Kidney (tissue), 14 donors: ENCODE data around the gene CLIP1. TPM values are rescaled to one million over a fixed set of nuclear protein-coding genes. Genes with fewer than 3 reads are reported as not detected.

Source experiments
- DNase-seq, 5 donors: peaks; one replicate each; pipeline ENCODE4 v3.0.0-alpha.2; 2013 to 2020
- FAIRE-seq: peaks from 2 replicates; lab custom pipeline; 2012; peaks lifted over from hg19 to GRCh38; lab: Jason Lieb, UNC
- H3K27ac ChIP-seq, 2 donors: one replicate each; pipeline ENCODE4 v1.7.0; 2013; ENCODE audit warnings: low read depth in 2 of 2, low read length in 2 of 2, inconsistent platforms in 1 of 2
- H3K27me3 ChIP-seq: one replicate; pipeline ENCODE4 v1.7.1; 2013; ENCODE audit warnings: low read length, inconsistent platforms; ENCODE audit not compliant: control insufficient read depth, insufficient read depth
- H3K36me3 ChIP-seq, 3 donors: one replicate each; pipeline versions ENCODE4 v1.7.0 to v1.7.1; 2013; ENCODE audit warnings: low read length in 3 of 3, control low read depth in 1 of 3, inconsistent platforms in 1 of 3; ENCODE audit not compliant: insufficient read depth in 3 of 3, control insufficient read depth in 2 of 3
- H3K4me1 ChIP-seq, 3 donors: one replicate each; pipeline versions ENCODE4 v1.7.0 to v1.7.1; 2013; ENCODE audit warnings: low read length in 3 of 3, inconsistent platforms in 1 of 3, low read depth in 1 of 3; ENCODE audit not compliant: control insufficient read depth in 2 of 3, insufficient read depth in 2 of 3
- H3K4me3 ChIP-seq, 3 donors: one replicate each; pipeline versions ENCODE4 v1.7.0 to v1.8.1; 2013; ENCODE audit warnings: low read length in 3 of 3, control low read depth in 1 of 3, inconsistent platforms in 1 of 3
- H3K9ac ChIP-seq, 3 donors: one replicate each; pipeline versions ENCODE4 v1.7.0 to v1.7.1; 2013; ENCODE audit warnings: low read length in 3 of 3, control low read depth in 1 of 3, inconsistent platforms in 1 of 3
- H3K9me3 ChIP-seq, 3 donors: one replicate each; pipeline versions ENCODE4 v1.7.0 to v1.7.1; 2013; ENCODE audit warnings: low read length in 3 of 3, control low read depth in 1 of 3, inconsistent platforms in 1 of 3; ENCODE audit not compliant: control insufficient read depth in 2 of 3, insufficient read depth in 1 of 3
- CTCF ChIP-seq: IDR thresholded peaks from 3 replicates; pipeline ENCODE4 v1.5.1; 2012; ENCODE audit warnings: mild to moderate bottlenecking, moderate library complexity, borderline replicate concordance; ENCODE audit not compliant: insufficient read depth; ENCODE audit errors: extremely low read depth
- intact Hi-C: fragments of 100-400 bp; cut with DNase I; formaldehyde crosslinking; loops from one replicate; pipeline ENCODE4 v1.11.1; 2022
- polyA plus RNA-seq: library from polyadenylated mRNA; stranded (reverse); fragments of 350-450 nt; fragmentation: Illumina TruSeq; extraction: RNeasy Lipid Tissue Mini Kit (QIAGEN cat#74804); gene quantifications from one replicate; pipeline ENCODE4 v1.2.3, GENCODE V29; 2014; ENCODE audit warnings: low read depth, low replicate concordance; ENCODE audit not compliant: insufficient read depth
- total RNA-seq: library from RNA; stranded (reverse); fragmentation: NEBNext Ultra II Directional; extraction: Animal tissue kit (Norgen Biotek cat#: 25700); gene quantifications from one replicate; pipeline ENCODE4 v1.2.1, GENCODE V29; 2021
- donor health status: control.
- donor health status: control.
- donor health status: control.
- donor health status: control.
- donor health status: control.
- donor health status: DM: yes; HTN: yes; CAD: no.
- donor health status: Normal renal cell carcinoma (clear cell type).

CLIP1 gene
- total and polyA plus RNA-seq, 2 donors from 2014 or later = 14.5 to 85.3 TPM

DNA sequence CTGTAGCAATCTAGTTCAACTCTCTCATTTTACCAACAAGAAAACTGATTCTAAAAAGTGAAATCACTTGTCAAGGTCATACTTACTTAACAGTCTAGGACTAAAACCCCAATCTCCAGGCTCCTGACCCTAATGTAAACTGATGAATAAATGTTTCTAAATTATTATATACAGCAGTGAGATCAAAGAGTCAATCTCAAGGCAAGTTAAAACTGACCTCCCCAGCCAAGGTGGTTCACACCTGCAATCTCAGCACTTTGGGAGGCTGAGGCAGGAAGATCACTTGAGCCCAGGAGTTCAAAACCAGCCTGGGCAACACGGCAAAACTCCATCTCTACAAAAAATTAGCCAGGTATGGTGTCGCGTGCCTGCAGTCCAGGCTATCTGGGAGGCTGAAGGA is 15.3 kb downstream of the CLIP1 start:
- no peaks in the 10 kb centered on the region for H3K27me3 ChIP-seq
- DNase-seq = no peak
- FAIRE-seq = no peak
- no peak overlapping the region for H3K9ac ChIP-seq
- TF ChIP-seq CTCF = no peak
- peak overlapping the region; percentile 15 to 59 for H3K27ac ChIP-seq
- no peaks in the 10 kb centered on the region for H3K36me3 ChIP-seq
- H3K9me3 ChIP-seq = no peaks in the 10 kb centered on the region
- intact Hi-C loops = loop anchor here (10.0 kb wide), 1 partner anchor 68 kb away; no protein-coding TSS in a partner anchor
- H3K4me1 ChIP-seq = peaks cover 0 to 6% (median 0%) of the 10 kb centered on the region in 3 donors
- no peak overlapping the region for H3K4me3 ChIP-seq

DNA sequence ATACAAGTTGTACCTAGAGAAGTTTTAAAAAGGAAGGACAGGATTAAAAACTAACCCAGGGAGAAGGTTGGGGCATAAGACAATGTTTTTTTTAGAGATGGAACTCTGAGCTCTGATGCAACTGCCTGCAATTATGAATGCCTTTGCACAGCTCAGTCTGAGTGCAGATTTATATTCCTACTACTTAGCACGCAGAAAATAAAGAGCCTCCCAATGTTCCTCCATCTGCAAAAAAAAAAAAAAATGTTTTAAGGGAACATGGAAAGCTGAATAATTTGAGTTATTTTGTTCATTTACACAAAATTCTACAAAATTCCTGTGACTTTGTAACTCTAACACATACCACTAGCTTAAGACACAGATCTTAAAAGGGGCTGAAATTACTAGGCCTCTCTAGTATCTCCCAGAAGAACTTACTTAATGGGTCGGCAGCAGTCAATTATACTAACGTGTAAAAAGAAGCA is 15.7 kb downstream of the CLIP1 start:
- Histone ChIP-seq H3K9me3 (no peaks in the 10 kb centered on the region), H3K4me1 (peaks cover 0 to 6% (median 0%) of the 10 kb centered on the region in 3 donors), H3K36me3 (no peaks in the 10 kb centered on the region), H3K4me3 (no peak overlapping the region), H3K27ac (peak overlapping the region in 1 of 2 donors; percentile 59), H3K9ac (no peak overlapping the region), H3K27me3 (no peaks in the 10 kb centered on the region)
- FAIRE-seq (no peak), DNase-seq (no peak)
- intact Hi-C loops = loop anchor here (10.0 kb wide), 1 partner anchor 68 kb away; no protein-coding TSS in a partner anchor
- TF ChIP-seq CTCF = no peak

DNA sequence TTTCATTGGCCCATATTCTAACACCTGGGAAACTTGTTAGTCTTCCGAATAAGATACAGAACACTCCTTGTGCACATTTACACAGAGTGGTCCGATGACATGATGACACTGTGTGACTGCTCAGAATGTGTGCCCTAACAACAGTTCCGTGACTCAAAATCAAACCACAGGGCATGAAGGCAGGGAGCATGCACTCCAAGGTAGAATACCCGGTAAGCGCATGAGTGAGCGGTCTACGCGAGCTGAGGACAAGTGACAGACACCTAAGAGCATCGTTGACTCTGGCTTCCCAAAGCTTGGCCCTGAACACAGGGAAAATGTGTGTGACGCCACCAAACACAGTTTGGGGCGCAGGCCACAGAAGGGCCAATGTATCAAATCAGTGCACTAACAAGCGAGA is 18.6 kb downstream of the CLIP1 start:
- DNase-seq = no peak
- intact Hi-C loops = loop anchor here (10.0 kb wide), 1 partner anchor 71 kb away; no protein-coding TSS in a partner anchor
- Histone ChIP-seq H3K27me3 (no peaks in the 10 kb centered on the region), H3K27ac (no peak overlapping the region), H3K36me3 (no peaks in the 10 kb centered on the region), H3K4me1 (peaks cover 4 to 17% (median 8%) of the 10 kb centered on the region in 3 donors), H3K4me3 (no peak overlapping the region), H3K9me3 (no peaks in the 10 kb centered on the region), H3K9ac (no peak overlapping the region)
- FAIRE-seq = no peak
- TF ChIP-seq CTCF = no peak
